HepG2 (cell line): Measurements from ENCODE around the gene CIBAR2. TPM values are rescaled to one million over a fixed set of nuclear protein-coding genes. Genes with fewer than 3 reads are reported as not detected.
A peak's percentile ranks its signal among the peaks of the same experiment; 100 is the strongest.

ENCODE experiments used
- ARHGAP35 ChIP-seq: sonication (generic); formaldehyde crosslinking; IDR thresholded peaks from 2 replicates; pipeline ENCODE4 v1.9.0; 2022; ENCODE audit warnings: mild to moderate bottlenecking, inconsistent platforms, moderate library complexity, missing genetic modification reagents, borderline replicate concordance
- BRF2 ChIP-seq: sonication (generic); formaldehyde crosslinking; IDR thresholded peaks from 2 replicates; pipeline ENCODE4 v1.8.1; 2022; ENCODE audit warnings: mild to moderate bottlenecking, missing genetic modification reagents
- CENPBD1 ChIP-seq: sonication (generic); formaldehyde crosslinking; IDR thresholded peaks from 2 replicates; pipeline ENCODE4 v1.8.0; 2022; ENCODE audit warnings: missing genetic modification reagents, low read depth, mild to moderate bottlenecking, borderline replicate concordance
- CHCHD3 ChIP-seq: sonication (generic); formaldehyde crosslinking; IDR thresholded peaks from 2 replicates; pipeline ENCODE4 v1.8.0; 2022; ENCODE audit warnings: mild to moderate bottlenecking, missing genetic modification reagents, moderate library complexity
- DNMT3B ChIP-seq: conservative IDR thresholded peaks from 2 replicates; pipeline ENCODE4 v1.6.1; 2016; ENCODE audit warnings: missing biosample characterization, control low read depth
- KDM1A ChIP-seq: IDR thresholded peaks from 2 replicates; pipeline ENCODE4 v1.6.1; 2016; ENCODE audit warnings: missing compliant biosample characterization
- MEF2D ChIP-seq: sonication (generic); formaldehyde crosslinking; IDR thresholded peaks from 2 replicates; pipeline ENCODE4 v1.5.1; 2020; ENCODE audit warnings: mild to moderate bottlenecking, missing genetic modification reagents
- PITX1 ChIP-seq: sonication (generic); formaldehyde crosslinking; IDR thresholded peaks from 2 replicates; pipeline ENCODE4 v1.5.1; 2020; ENCODE audit warnings: mild to moderate bottlenecking, missing genetic modification reagents
- RARG ChIP-seq: sonication (generic); formaldehyde crosslinking; IDR thresholded peaks from 2 replicates; pipeline ENCODE4 v1.4.0; 2020; ENCODE audit warnings: low read depth, mild to moderate bottlenecking, missing genetic modification reagents
- SALL2 ChIP-seq: sonication (generic); formaldehyde crosslinking; IDR thresholded peaks from 2 replicates; pipeline ENCODE4 v1.8.1; 2023; ENCODE audit warnings: mild to moderate bottlenecking, missing genetic modification reagents, inconsistent platforms
- STAG1 ChIP-seq: sonication (generic); formaldehyde crosslinking; IDR thresholded peaks from 2 replicates; pipeline ENCODE4 v1.4.0; 2020; ENCODE audit warnings: missing genetic modification reagents
- ZBTB37 ChIP-seq: sonication (generic); formaldehyde crosslinking; IDR thresholded peaks from 2 replicates; pipeline ENCODE4 v1.4.0; 2020; ENCODE audit warnings: mild to moderate bottlenecking, missing genetic modification reagents
- ZNF33B ChIP-seq: sonication (generic); formaldehyde crosslinking; IDR thresholded peaks from 2 replicates; pipeline ENCODE4 v1.5.1; 2020; ENCODE audit warnings: mild to moderate bottlenecking, missing genetic modification reagents
- ZNF382 ChIP-seq: sonication (generic); formaldehyde crosslinking; IDR thresholded peaks from 2 replicates; pipeline ENCODE4 v1.5.0; 2020; ENCODE audit warnings: missing genetic modification reagents, mild to moderate bottlenecking, borderline replicate concordance
- ZNF687 ChIP-seq: sonication (generic); formaldehyde crosslinking; IDR thresholded peaks from 2 replicates; pipeline ENCODE4 v1.5.1; 2020; ENCODE audit warnings: mild to moderate bottlenecking, missing genetic modification reagents, moderate library complexity
- ZNF691 ChIP-seq: sonication (generic); formaldehyde crosslinking; IDR thresholded peaks from 2 replicates; pipeline ENCODE4 v1.4.0; 2020; ENCODE audit warnings: missing genetic modification reagents, low read depth, mild to moderate bottlenecking, borderline replicate concordance
- ZSCAN9 ChIP-seq: IDR thresholded peaks from 2 replicates; pipeline ENCODE4 v1.6.1; 2016; ENCODE audit warnings: borderline replicate concordance
- polyA plus RNA-seq, 8 experiments: library from polyadenylated mRNA; depleted of rRNA in 3 of 8; stranded (reverse) in 7 of 8; unstranded in 1 of 8; fragments of >200 nt; fragmentation: Illumina TruSeq in 4 of 8; extraction: Trizol in 4 of 8; gene quantifications; 2 replicates each; pipeline versions ENCODE4 v1.2.1 to v1.2.3, GENCODE V29; 2011 to 2016; ENCODE audit warnings: low read depth in 4 of 8, missing spikeins in 1 of 8, mixed read lengths in 1 of 8; ENCODE audit not compliant: insufficient read depth in 1 of 8
- total RNA-seq, 5 experiments: library from RNA; depleted of rRNA; stranded (reverse); fragments of >200 nt; fragmentation: Illumina TruSeq; extraction: Trizol; gene quantifications; 2 replicates each; pipeline ENCODE4 v1.2.3, GENCODE V29; 2016; ENCODE audit warnings: low read depth in 1 of 5

The CIBAR2 gene
- total and polyA plus RNA-seq, 2 of the 13 experiments (the other 11 are each of a cell fraction or from before 2014, with no cell fraction given), result not detected

- TF ChIP-seq BRF2 (CRISPR knock-in tag) (0 out of 2 replicates have a peak, but pooled peaks have one; percentile 29), ZBTB37 (CRISPR knock-in tag) (no peak), STAG1 (peak; percentile 35), RARG (CRISPR knock-in tag) (0 out of 2 replicates have a peak, but pooled peaks have one; percentile 5), MEF2D (CRISPR knock-in tag) (no peak), SALL2 (CRISPR knock-in tag) (no peak), KDM1A (CRISPR knock-in tag) (no peak), CENPBD1 (CRISPR knock-in tag) (no peak), ZNF33B (CRISPR knock-in tag) (0 out of 2 replicates have a peak, but pooled peaks have one; percentile 5), PITX1 (0 out of 2 replicates have a peak, but pooled peaks have one; percentile 55), CHCHD3 (CRISPR knock-in tag) (0 out of 2 replicates have a peak, but pooled peaks have one; percentile 17), ZSCAN9 (CRISPR knock-in tag) (0 out of 2 replicates have a peak, but pooled peaks have one; percentile 2), ARHGAP35 (CRISPR knock-in tag) (no peak), DNMT3B (0 out of 2 replicates have a peak, but pooled peaks have one; percentile 1), ZNF382 (CRISPR knock-in tag) (no peak), ZNF687 (CRISPR knock-in tag) (peak; percentile 82), ZNF691 (0 out of 2 replicates have a peak, but pooled peaks have one; percentile 16)
These were observed 56.0 kb downstream of the CIBAR2 start (continued) for GRCh38 chr16:85056211-85056748.
